AG04450 (cell line): ENCODE measurements around the gene NLRP5. TPM values are rescaled to one million over a fixed set of nuclear protein-coding genes. Genes with fewer than 3 reads are reported as not detected.
"Not testable (repeated sequence)": the region's sequence is repeated elsewhere in the genome, so short reads cannot be mapped to it uniquely, and the experiment has no call there.

Source experiments
- CTCF ChIA-PET: fragments of 300-600, 350-600 bp; formaldehyde crosslinking; extraction: SDS; loops from one replicate; lab custom pipeline; 2022; ENCODE audit warnings: antibody characterized with exemption, inconsistent platforms; lab: Charles Lee
- POLR2A ChIA-PET: fragments of 350-600 bp; formaldehyde crosslinking; extraction: SDS; loops from one replicate; lab custom pipeline; 2021; ENCODE audit warnings: antibody characterized with exemption, inconsistent platforms; lab: Yijun Ruan, JAX
- DNase-seq: peaks from one replicate; pipeline ENCODE4 v3.0.0-alpha.2; 2011; ENCODE audit warnings: low read depth, low spot score
- H3K27ac ChIP-seq: one replicate; pipeline ENCODE4 v1.5.1; 2012; ENCODE audit warnings: low read depth, low read length, control low read depth
- H3K27me3 ChIP-seq: one replicate; pipeline ENCODE4 v1.6.0; 2012; ENCODE audit warnings: low read length; ENCODE audit not compliant: control insufficient read depth, insufficient read depth
- H3K4me3 ChIP-seq: 2 replicates; pipeline ENCODE4 v1.5.1; 2011; ENCODE audit warnings: mild to moderate bottlenecking, low read depth, low read length, control low read depth
- H3K9me3 ChIP-seq: 2 replicates; pipeline ENCODE4 v1.5.1; 2012; ENCODE audit warnings: low read length; ENCODE audit not compliant: control insufficient read depth, insufficient read depth
- polyA minus RNA-seq: library from RNA; depleted of rRNA, polyadenylated mRNA; stranded (reverse); fragments of >200 nt; gene quantifications from 2 replicates; pipeline ENCODE4 v1.2.3, GENCODE V29; 2011; rRNA and poly(A)+ RNA removed
- polyA plus RNA-seq: library from polyadenylated mRNA; depleted of rRNA; stranded (reverse); fragments of >200 nt; gene quantifications from 2 replicates; pipeline ENCODE4 v1.2.3, GENCODE V29; 2011; rRNA removed
- TF ChIP-seq, protein P1 (sequence below): IDR thresholded peaks from 2 replicates; pipeline ENCODE4 v1.5.1; 2011; ENCODE audit warnings: low read depth, low read length, control low read depth, inconsistent platforms

Gene NLRP5
- polyA plus RNA-seq (not detected in 2 replicates), polyA minus RNA-seq (not detected in 2 replicates)

DNA sequence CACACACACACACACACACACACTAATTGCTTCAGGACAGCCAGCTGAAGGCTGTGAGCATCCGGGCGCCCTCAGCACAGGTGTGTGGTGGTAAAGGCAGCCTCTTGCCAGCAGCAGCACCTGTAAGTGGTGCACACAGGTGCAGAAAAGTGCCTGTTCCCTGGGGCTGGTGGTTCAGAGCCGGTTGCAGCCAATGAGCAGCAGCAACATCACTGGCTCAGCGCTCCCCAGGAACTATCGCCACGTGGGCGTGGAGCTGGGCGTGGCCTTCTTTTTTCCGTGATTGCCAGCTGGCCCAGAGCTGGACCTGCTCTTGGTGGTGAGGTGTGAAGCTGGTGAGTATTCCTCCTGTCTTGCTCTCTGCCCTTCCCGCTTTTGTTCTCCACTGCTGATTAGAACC is at the start of gene NLRP5:
Gene NLRP5, plus strand, starts transcription at position 289 of the 400 bp plus-strand sequence.
- TF ChIP-seq, protein P1, sequence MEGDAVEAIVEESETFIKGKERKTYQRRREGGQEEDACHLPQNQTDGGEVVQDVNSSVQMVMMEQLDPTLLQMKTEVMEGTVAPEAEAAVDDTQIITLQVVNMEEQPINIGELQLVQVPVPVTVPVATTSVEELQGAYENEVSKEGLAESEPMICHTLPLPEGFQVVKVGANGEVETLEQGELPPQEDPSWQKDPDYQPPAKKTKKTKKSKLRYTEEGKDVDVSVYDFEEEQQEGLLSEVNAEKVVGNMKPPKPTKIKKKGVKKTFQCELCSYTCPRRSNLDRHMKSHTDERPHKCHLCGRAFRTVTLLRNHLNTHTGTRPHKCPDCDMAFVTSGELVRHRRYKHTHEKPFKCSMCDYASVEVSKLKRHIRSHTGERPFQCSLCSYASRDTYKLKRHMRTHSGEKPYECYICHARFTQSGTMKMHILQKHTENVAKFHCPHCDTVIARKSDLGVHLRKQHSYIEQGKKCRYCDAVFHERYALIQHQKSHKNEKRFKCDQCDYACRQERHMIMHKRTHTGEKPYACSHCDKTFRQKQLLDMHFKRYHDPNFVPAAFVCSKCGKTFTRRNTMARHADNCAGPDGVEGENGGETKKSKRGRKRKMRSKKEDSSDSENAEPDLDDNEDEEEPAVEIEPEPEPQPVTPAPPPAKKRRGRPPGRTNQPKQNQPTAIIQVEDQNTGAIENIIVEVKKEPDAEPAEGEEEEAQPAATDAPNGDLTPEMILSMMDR = no peak
- H3K4me3 ChIP-seq = no peak within 1 kb of the TSS
- ChIA-PET CTCF (no interaction called here), POLR2A (no interaction called here)
- H3K27ac ChIP-seq = no peak within 1 kb of the TSS
- no peaks in the 10 kb centered on the region for H3K27me3 ChIP-seq
- no peak for DNase-seq
- peaks cover 44% of the 10 kb centered on the region for H3K9me3 ChIP-seq

DNA sequence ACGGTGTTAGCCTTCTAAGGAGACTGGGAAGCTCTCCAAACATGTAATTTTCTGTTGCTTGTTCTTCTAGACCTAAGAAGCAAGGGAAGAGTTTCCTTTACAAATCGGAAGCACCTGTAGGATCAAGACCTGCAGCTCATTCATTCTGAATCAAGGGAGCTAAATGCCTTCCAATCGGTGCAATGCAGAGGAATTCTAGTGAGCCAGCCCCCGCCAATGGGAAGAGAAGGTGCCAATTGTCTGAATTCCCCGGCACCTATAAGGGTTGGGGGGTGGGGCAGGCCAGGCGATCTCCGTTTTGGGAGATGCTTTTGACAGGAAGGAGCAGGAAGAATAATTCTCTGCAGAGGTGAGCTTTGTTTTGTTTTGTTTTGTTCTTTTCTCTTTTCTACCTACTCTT is 47.4 kb upstream of the NLRP5 start:
- TF ChIP-seq, protein P1 = no peak
- no peak overlapping the region for H3K4me3 ChIP-seq
- peaks cover 52% of the 10 kb centered on the region for H3K9me3 ChIP-seq
- DNase-seq = no peak
- ChIA-PET CTCF (no interaction called here), POLR2A (no interaction called here)
- no peak overlapping the region for H3K27ac ChIP-seq
- no peaks in the 10 kb centered on the region for H3K27me3 ChIP-seq

DNA sequence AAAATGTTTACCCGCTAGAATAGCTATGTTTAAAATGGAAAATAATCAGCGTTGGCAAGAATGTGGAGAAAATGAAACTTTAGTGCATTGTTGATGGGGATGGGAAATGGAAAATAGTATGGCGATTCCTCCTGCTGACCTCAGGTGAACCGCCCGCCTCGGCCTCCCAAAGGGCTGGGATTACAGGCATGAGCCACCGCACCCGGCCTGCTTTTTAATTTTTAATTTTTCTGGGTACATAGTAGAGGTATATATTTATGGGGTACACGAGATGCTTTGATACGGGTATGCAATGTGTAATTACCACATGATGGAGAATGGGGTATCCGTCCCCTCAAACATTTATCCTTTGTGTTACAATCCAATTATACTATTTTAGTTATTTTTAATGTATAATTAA is 46.3 kb upstream of the NLRP5 start:
- Histone ChIP-seq H3K27me3 (no peaks in the 10 kb centered on the region), H3K4me3 (no peak overlapping the region), H3K27ac (no peak overlapping the region), H3K9me3 (peaks cover 51% of the 10 kb centered on the region)
- ChIA-PET POLR2A (no interaction called here), CTCF (no interaction called here)
- TF ChIP-seq, protein P1 = no peak
- DNase-seq = no peak

DNA sequence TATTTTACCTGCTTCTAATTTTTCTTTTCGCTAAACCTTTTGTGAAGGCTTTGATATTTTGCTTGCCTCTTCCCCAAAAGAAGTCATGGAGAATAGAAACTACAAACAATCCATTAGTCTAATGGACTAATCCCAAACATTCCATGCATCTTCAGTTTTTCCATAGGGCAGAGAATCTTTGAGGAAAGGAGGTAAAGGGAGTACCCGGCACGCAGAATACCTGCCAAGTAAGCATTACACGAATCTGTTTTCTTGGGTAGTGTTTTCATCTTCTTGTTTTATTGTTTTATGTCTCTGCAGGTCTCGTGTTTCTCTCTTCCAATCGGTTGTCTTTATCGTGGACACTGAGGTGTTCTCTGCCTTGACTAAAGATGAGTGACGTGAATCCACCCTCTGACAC is 39.0 kb upstream of the NLRP5 start, which contains the start of gene NLRP8:
Gene NLRP8, plus strand, starts transcription at position 301 of the 400 bp plus-strand sequence.
- ChIA-PET POLR2A (no interaction called here), CTCF (no interaction called here)
- DNase-seq = no peak
- TF ChIP-seq, protein P1 = no peak
- H3K27me3 ChIP-seq = no peaks in the 10 kb centered on the region
- no peak within 1 kb of the TSS for H3K27ac ChIP-seq
- H3K4me3 ChIP-seq = no peak within 1 kb of the TSS
- peaks cover 50% of the 10 kb centered on the region for H3K9me3 ChIP-seq

DNA sequence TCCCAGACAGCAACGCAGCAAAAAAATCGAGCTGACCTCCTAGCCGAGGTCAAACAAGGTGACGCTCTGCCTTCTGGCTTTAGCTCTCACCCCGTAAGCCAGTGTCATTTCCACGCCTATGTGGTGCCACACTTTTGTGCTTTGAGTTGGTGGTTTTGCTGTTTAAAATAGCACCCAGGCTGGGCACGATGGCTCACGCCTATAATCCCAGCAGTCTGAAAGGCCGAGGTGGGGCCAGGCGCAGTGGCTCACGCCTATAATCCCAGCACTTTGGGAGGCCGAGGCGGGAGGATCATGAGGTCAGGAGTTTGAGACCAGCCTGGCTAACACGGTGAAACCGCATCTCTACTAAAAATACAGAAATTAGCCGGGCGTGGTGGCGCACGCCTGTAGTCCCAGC is 36.0 kb upstream of the NLRP5 start:
- DNase-seq, CTCF ChIA-PET, POLR2A ChIA-PET, H3K27ac ChIP-seq, H3K27me3 ChIP-seq, H3K4me3 ChIP-seq: not testable (repeated sequence)
- H3K9me3 ChIP-seq = peaks cover 47% of the 10 kb centered on the region
